T-helper 17 cell (primary cell): ENCODE measurements around the gene ARHGAP32. TPM values are rescaled to one million over a fixed set of nuclear protein-coding genes. Genes with fewer than 3 reads are reported as not detected.

ENCODE experiments used
- ATAC-seq: fragments of 150-1000 bp; cut with Tn5 transposase; 2 replicates; pipeline ENCODE4 v1.10.0; 2021; ENCODE audit warnings: mild to moderate bottlenecking, moderate library complexity
- DNase-seq, 3 donors: peaks; one replicate each; pipeline versions ENCODE4 v3.0.0 to v3.0.0-alpha.2; 2020 to 2021
- H3K9me3 ChIP-seq: one replicate; pipeline ENCODE4 v1.7.0; 2013; ENCODE audit warnings: low read length, mild to moderate bottlenecking; ENCODE audit not compliant: control insufficient read depth, poor library complexity, severe bottlenecking
- H3K27ac Mint-ChIP-seq: one replicate; pipeline ENCODE4 v1.8.0; 2022; ENCODE audit warnings: mild to moderate bottlenecking, moderate library complexity, mixed read lengths
- H3K27me3 Mint-ChIP-seq: one replicate; pipeline ENCODE4 v1.8.0; 2022; ENCODE audit warnings: mixed read lengths
- H3K36me3 Mint-ChIP-seq: one replicate; pipeline ENCODE4 v1.8.0; 2022; ENCODE audit warnings: low read depth, mixed read lengths
- H3K4me1 Mint-ChIP-seq: one replicate; pipeline ENCODE4 v1.8.0; 2022; ENCODE audit warnings: mild to moderate bottlenecking, mixed read lengths
- H3K4me3 Mint-ChIP-seq: one replicate; pipeline ENCODE4 v1.8.0; 2022; ENCODE audit warnings: mild to moderate bottlenecking, moderate library complexity, mixed read lengths
- total RNA-seq, 4 donors: library from RNA in 2 of 4; stranded (reverse) in 2 of 4; gene quantifications; one replicate each; pipeline ENCODE4 v1.2.3 and lab custom pipeline; 2022 to 2026

Gene ARHGAP32
- total RNA-seq, 2 donors from 2014 or later, result 3.2 to 9.4 TPM

DNA sequence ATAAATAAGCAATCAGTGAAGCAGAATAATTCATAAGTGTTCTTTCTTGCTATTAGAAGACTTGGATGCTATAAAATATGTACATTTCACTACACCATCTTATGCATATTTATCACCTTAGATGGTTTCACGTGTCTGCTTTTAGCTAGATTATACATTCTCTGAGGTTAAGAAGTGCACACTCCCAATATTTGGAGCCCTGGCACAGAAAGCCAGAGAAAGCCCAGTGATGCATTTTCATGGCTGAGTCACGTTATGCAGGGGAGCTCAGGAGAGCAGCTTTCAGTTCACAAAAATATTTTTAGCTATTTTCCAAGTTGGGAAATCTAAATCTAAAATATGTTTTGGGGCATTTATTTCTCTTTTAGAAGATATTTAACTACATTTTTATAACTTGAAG, 244.4 kb downstream of the ARHGAP32 start:
- Mint-ChIP-seq H3K4me1 (no peaks in the 10 kb centered on the region), H3K36me3 (peaks cover 4% of the 10 kb centered on the region), H3K4me3 (no peak overlapping the region), H3K27ac (no peak overlapping the region), H3K27me3 (peaks cover 41% of the 10 kb centered on the region)
- DNase-seq, result no peak
- no peaks in the 10 kb centered on the region for H3K9me3 ChIP-seq
- no peak for ATAC-seq

GRCh38 chr11:128946648-128947047, 245.5 kb downstream of the ARHGAP32 start:
- Mint-ChIP-seq H3K4me1 (no peaks in the 10 kb centered on the region), H3K36me3 (peaks cover 4% of the 10 kb centered on the region), H3K27me3 (peaks cover 48% of the 10 kb centered on the region), H3K27ac (no peak overlapping the region), H3K4me3 (no peak overlapping the region)
- H3K9me3 ChIP-seq, result no peaks in the 10 kb centered on the region
- DNase-seq, result no peak
- ATAC-seq, result no peak

GRCh38 chr11:128943428-128943976, 248.6 kb downstream of the ARHGAP32 start:
- no peak for ATAC-seq
- DNase-seq, result no peak
- Mint-ChIP-seq H3K4me3 (no peak overlapping the region), H3K27me3 (peaks cover 45% of the 10 kb centered on the region), H3K27ac (no peak overlapping the region), H3K4me1 (no peaks in the 10 kb centered on the region), H3K36me3 (peaks cover 2% of the 10 kb centered on the region)
- H3K9me3 ChIP-seq, result no peaks in the 10 kb centered on the region

DNA sequence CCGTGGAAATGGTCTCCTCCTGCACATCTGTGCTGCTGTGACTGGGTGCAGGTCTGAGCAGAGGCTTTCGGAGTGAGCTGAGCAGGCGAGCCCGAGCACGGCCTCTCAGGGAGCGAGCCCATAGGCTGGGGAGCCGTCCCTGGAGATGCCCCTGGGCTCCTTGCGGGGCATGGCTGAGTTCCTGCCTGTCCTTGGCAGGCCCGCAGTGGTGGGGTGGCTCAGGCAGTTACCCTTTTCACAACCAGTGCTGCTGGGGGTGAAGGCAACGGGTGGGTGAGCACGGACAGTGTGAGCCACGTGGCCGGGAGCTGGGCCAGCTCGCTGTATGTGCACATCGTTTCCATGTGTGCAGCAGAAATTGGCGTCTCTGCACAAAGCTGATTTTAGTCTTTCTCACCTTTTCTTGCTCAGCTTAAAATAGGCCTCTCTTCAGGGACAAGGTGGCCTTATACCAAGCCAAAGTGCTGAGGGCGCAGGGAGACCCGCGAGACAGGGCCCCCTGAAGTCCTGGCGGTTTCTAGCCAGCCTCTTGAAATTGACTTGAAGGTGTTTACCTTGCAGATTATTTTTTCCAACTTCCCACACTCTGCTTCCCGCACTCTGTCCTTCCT, 249.2 kb downstream of the ARHGAP32 start, which contains the start of gene TP53AIP1:
TP53AIP1 (minus strand) TSS at position 55 of the 611 bp plus-strand sequence. CDS start 5,053 bp downstream, outside the sequence.
- no peak within 1 kb of the TSS for H3K27ac Mint-ChIP-seq
- H3K4me3 Mint-ChIP-seq, result no peak within 1 kb of the TSS
- H3K9me3 ChIP-seq, result no peaks in the 10 kb centered on the region
- no peaks in the 10 kb centered on the region for H3K4me1 Mint-ChIP-seq
- H3K27me3 Mint-ChIP-seq, result peaks cover 40% of the 10 kb centered on the region
- ATAC-seq, result no peak
- H3K36me3 Mint-ChIP-seq, result peaks cover 2% of the 10 kb centered on the region
- no peak for DNase-seq

GRCh38 chr11:128942272-128942612, 249.9 kb downstream of the ARHGAP32 start:
- ATAC-seq, result no peak
- peaks cover 2% of the 10 kb centered on the region for H3K4me1 Mint-ChIP-seq
- peaks cover 2% of the 10 kb centered on the region for H3K36me3 Mint-ChIP-seq

GRCh38 chr11:128941573-128942271, 250.4 kb downstream of the ARHGAP32 start:
- peaks cover 36% of the 10 kb centered on the region for H3K27me3 Mint-ChIP-seq
- H3K4me1 Mint-ChIP-seq, result peaks cover 2% of the 10 kb centered on the region
- peaks cover 2% of the 10 kb centered on the region for H3K36me3 Mint-ChIP-seq
- no peak overlapping the region for H3K4me3 Mint-ChIP-seq
- no peak overlapping the region for H3K27ac Mint-ChIP-seq
- H3K9me3 ChIP-seq, result no peaks in the 10 kb centered on the region
- DNase-seq, result no peak
- ATAC-seq, result no peak

More at GRCh38 chr11:128942272-128942612, 249.9 kb downstream of the ARHGAP32 start:
- no peaks in the 10 kb centered on the region for H3K9me3 ChIP-seq
- Mint-ChIP-seq H3K27ac (no peak overlapping the region), H3K4me3 (no peak overlapping the region), H3K27me3 (peaks cover 36% of the 10 kb centered on the region)
- no peak for DNase-seq

DNA sequence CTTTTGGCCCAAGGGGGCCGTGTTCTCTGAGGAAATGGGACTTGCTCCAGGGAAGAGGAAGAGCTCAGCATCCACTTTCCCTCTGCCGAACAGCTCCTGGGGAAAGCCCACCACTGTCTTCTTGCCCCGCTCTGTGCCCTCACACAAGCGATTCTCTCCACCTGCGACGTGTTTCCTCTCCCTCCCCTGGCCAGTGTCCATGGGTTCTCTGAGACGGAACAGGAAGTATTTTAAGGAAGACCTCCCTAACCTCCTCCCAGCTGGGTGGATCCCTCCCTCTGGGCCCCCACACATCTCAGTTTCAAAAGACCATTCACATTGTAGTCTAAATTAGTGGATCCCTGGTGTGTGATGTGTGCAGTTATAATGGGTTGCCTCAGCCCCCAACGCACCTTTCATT, 251.0 kb downstream of the ARHGAP32 start:
- no peak overlapping the region for H3K4me3 Mint-ChIP-seq

GRCh38 chr11:128940603-128941002, 251.5 kb downstream of the ARHGAP32 start:
- Mint-ChIP-seq H3K27me3 (peaks cover 33% of the 10 kb centered on the region), H3K4me3 (no peak overlapping the region), H3K27ac (no peak overlapping the region), H3K36me3 (peaks cover 2% of the 10 kb centered on the region), H3K4me1 (peaks cover 2% of the 10 kb centered on the region)
- DNase-seq (no peak), ATAC-seq (no peak)
- no peaks in the 10 kb centered on the region for H3K9me3 ChIP-seq

More for the DNA sequence above, 251.0 kb downstream of the ARHGAP32 start:
- ATAC-seq, result no peak
- Mint-ChIP-seq H3K27me3 (peaks cover 36% of the 10 kb centered on the region), H3K4me1 (peaks cover 2% of the 10 kb centered on the region), H3K27ac (no peak overlapping the region), H3K36me3 (peaks cover 2% of the 10 kb centered on the region)
- H3K9me3 ChIP-seq, result no peaks in the 10 kb centered on the region
- no peak for DNase-seq

DNA sequence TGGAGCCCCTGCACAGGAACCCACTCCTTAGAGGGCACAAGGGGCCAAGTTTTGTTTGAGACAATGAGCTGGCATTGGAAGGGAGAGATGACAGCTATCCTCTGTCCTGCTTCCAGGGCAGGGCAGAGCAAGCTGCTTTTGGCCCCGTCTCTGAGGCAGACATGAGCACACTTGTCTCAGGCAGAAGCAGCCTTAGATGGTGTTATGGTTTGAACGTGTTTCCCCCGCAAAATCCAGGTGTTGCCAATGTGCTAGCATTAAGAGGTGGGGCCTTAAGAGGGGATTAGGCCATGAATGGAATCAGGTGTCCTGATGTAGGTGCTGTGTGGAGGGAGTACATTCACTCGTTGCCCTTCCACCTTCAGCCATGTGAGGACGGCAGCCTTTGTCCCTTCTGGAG, 252.0 kb downstream of the ARHGAP32 start:
- Mint-ChIP-seq H3K4me3 (no peak overlapping the region), H3K36me3 (no peaks in the 10 kb centered on the region), H3K4me1 (peaks cover 2% of the 10 kb centered on the region), H3K27me3 (peaks cover 29% of the 10 kb centered on the region), H3K27ac (no peak overlapping the region)
- no peak for ATAC-seq
- DNase-seq, result no peak
- no peaks in the 10 kb centered on the region for H3K9me3 ChIP-seq

DNA sequence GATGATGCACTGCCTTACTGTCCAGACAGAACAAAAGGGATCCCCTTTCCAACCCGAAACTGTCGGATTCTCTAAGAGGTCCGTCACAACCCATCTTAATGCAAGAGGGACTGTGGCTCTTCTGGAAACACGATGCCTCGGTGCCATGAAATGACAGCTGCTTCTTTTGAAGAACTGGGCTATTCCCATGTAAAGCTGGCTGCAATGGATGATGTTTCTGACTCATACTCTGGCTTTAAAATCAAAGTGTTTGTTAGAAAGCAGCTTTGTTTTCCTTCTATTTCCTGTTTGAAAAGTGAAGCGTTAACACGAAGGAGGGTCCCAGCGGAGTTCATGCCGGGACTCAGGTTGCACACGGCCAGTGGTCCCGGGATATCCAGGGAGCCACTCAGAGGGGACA, 252.5 kb downstream of the ARHGAP32 start:
- Mint-ChIP-seq H3K27me3 (peaks cover 24% of the 10 kb centered on the region), H3K27ac (no peak overlapping the region), H3K4me3 (no peak overlapping the region), H3K36me3 (no peaks in the 10 kb centered on the region), H3K4me1 (peaks cover 2% of the 10 kb centered on the region)
- no peak for DNase-seq
- ATAC-seq, result no peak
- H3K9me3 ChIP-seq, result no peaks in the 10 kb centered on the region

DNA sequence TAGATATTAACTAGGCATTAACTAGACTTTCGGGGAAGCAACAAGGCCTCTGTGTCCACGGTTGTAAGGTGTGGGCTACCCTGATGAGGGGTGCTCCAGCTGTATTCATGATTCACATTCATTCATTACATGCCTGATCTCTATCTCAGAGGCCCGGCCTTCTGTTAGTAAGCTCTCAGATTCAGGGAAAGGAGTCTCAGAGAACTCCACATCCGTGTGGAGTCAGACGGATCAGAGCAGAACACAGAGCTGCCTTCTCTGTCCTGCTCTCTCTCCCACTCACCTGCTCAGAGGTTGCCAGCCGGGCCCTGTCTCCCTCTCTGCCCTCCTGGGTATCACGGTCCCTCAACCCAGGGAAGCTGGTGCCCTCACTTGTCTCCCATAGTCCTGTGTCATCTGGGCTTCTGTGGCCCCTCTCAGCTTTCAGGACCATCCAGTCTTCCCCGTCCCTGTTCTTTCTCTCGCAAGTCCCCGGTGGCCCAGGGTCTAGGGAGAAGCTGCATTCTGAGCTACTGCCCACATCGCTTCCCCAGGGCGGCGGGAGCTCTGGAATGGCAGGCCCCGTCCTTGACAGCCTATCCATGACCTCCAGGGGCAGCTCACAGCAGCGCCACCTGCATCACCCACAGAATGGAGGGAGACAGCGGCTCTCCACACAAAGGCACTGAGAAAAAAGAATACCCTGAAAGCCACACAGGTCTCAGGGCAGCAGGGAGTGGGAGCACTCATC, 253.8 kb downstream of the ARHGAP32 start:
- ATAC-seq (no peak), DNase-seq (no peak)
- H3K4me3 Mint-ChIP-seq, result no peak overlapping the region
- peaks cover 2% of the 10 kb centered on the region for H3K36me3 Mint-ChIP-seq
- no peak overlapping the region for H3K27ac Mint-ChIP-seq
- peaks cover 27% of the 10 kb centered on the region for H3K27me3 Mint-ChIP-seq
- H3K4me1 Mint-ChIP-seq, result peaks cover 2% of the 10 kb centered on the region
- no peaks in the 10 kb centered on the region for H3K9me3 ChIP-seq

GRCh38 chr11:128937480-128937879, 254.6 kb downstream of the ARHGAP32 start:
- peaks cover 2% of the 10 kb centered on the region for H3K36me3 Mint-ChIP-seq
- no peak overlapping the region for H3K4me3 Mint-ChIP-seq
- peaks cover 26% of the 10 kb centered on the region for H3K27me3 Mint-ChIP-seq
- H3K4me1 Mint-ChIP-seq, result peaks cover 2% of the 10 kb centered on the region
- no peaks in the 10 kb centered on the region for H3K9me3 ChIP-seq
- ATAC-seq, result no peak
- H3K27ac Mint-ChIP-seq, result no peak overlapping the region
- DNase-seq, result no peak

GRCh38 chr11:128936606-128937251, 255.4 kb downstream of the ARHGAP32 start:
- no peaks in the 10 kb centered on the region for H3K9me3 ChIP-seq
- H3K27me3 Mint-ChIP-seq, result peaks cover 24% of the 10 kb centered on the region
- peaks cover 2% of the 10 kb centered on the region for H3K4me1 Mint-ChIP-seq
- ATAC-seq (no peak), DNase-seq (no peak)
- H3K4me3 Mint-ChIP-seq, result no peak overlapping the region
- peaks cover 2% of the 10 kb centered on the region for H3K36me3 Mint-ChIP-seq
- no peak overlapping the region for H3K27ac Mint-ChIP-seq
